ENCODE data around the gene APCDD1. TPM values are rescaled to one million over a fixed set of nuclear protein-coding genes. Genes with fewer than 3 reads are reported as not detected.

Gene APCDD1
- 2.4 and 11.8 TPM in 2 replicates for total RNA-seq (2014; rRNA removed; shearing (Covaris generic); ENCODE audit: low replicate concordance)

- Histone ChIP-seq H3K4me3 (peak within 1 kb of the TSS; percentile 64), H3K9me3 (no peaks in the 10 kb centered on the region), H3K36me3 (no peaks in the 10 kb centered on the region), H3K27me3 (no peaks in the 10 kb centered on the region)
- DNase-seq, result peak; percentile 45
Measured at GRCh38 chr18:10453806-10454680, at the start of gene APCDD1. Gene APCDD1, plus strand, starts transcription at chr18:10454635. Its CDS starts 347 bp downstream, at chr18:10454982.

GRCh38 chr18:10405014-10405493, 49.4 kb upstream of the APCDD1 start:
- Histone ChIP-seq H3K36me3 (no peaks in the 10 kb centered on the region), H3K27me3 (no peaks in the 10 kb centered on the region), H3K4me3 (no peak overlapping the region), H3K9me3 (no peaks in the 10 kb centered on the region)
- DNase-seq, result no peak

GRCh38 chr18:10405816-10406663, 48.4 kb upstream of the APCDD1 start:
- no peaks in the 10 kb centered on the region for H3K27me3 ChIP-seq
- H3K36me3 ChIP-seq, result no peaks in the 10 kb centered on the region
- no peak for DNase-seq
- H3K4me3 ChIP-seq, result no peak overlapping the region
- no peaks in the 10 kb centered on the region for H3K9me3 ChIP-seq

- H3K9me3 ChIP-seq, result no peaks in the 10 kb centered on the region
- H3K36me3 ChIP-seq, result no peaks in the 10 kb centered on the region
- no peak for DNase-seq
- no peak overlapping the region for H3K4me3 ChIP-seq
- no peaks in the 10 kb centered on the region for H3K27me3 ChIP-seq
Measured at GRCh38 chr18:10408131-10408530, 46.3 kb upstream of the APCDD1 start.

GRCh38 chr18:10409041-10409440, 45.4 kb upstream of the APCDD1 start:
- Histone ChIP-seq H3K4me3 (no peak overlapping the region), H3K9me3 (no peaks in the 10 kb centered on the region), H3K27me3 (no peaks in the 10 kb centered on the region), H3K36me3 (no peaks in the 10 kb centered on the region)
- DNase-seq, result no peak

GRCh38 chr18:10410472-10411308, 43.7 kb upstream of the APCDD1 start:
- DNase-seq, result no peak
- Histone ChIP-seq H3K36me3 (no peaks in the 10 kb centered on the region), H3K27me3 (no peaks in the 10 kb centered on the region)

GRCh38 chr18:10412933-10413332, 41.5 kb upstream of the APCDD1 start:
- DNase-seq, result no peak

More at GRCh38 chr18:10410472-10411308, 43.7 kb upstream of the APCDD1 start:
- Histone ChIP-seq H3K4me3 (no peak overlapping the region), H3K9me3 (no peaks in the 10 kb centered on the region)

GRCh38 chr18:10413722-10414121, 40.7 kb upstream of the APCDD1 start:
- Histone ChIP-seq H3K4me3 (no peak overlapping the region), H3K9me3 (no peaks in the 10 kb centered on the region)

More at GRCh38 chr18:10412933-10413332, 41.5 kb upstream of the APCDD1 start:
- no peak overlapping the region for H3K4me3 ChIP-seq
- no peaks in the 10 kb centered on the region for H3K27me3 ChIP-seq
- H3K9me3 ChIP-seq, result no peaks in the 10 kb centered on the region
- H3K36me3 ChIP-seq, result no peaks in the 10 kb centered on the region

GRCh38 chr18:10414293-10414842, 40.1 kb upstream of the APCDD1 start:
- peaks cover 2% of the 10 kb centered on the region; the same call in 1 of the 2 replicates for H3K9me3 ChIP-seq
- no peak for DNase-seq
- H3K36me3 ChIP-seq, result no peaks in the 10 kb centered on the region
- no peaks in the 10 kb centered on the region for H3K27me3 ChIP-seq
- no peak overlapping the region for H3K4me3 ChIP-seq

More at GRCh38 chr18:10413722-10414121, 40.7 kb upstream of the APCDD1 start:
- Histone ChIP-seq H3K27me3 (no peaks in the 10 kb centered on the region), H3K36me3 (no peaks in the 10 kb centered on the region)
- DNase-seq, result no peak

GRCh38 chr18:10416065-10416464, 38.4 kb upstream of the APCDD1 start:
- no peaks in the 10 kb centered on the region for H3K36me3 ChIP-seq
- no peak overlapping the region for H3K4me3 ChIP-seq
- peaks cover 14% of the 10 kb centered on the region for H3K9me3 ChIP-seq
- DNase-seq, result no peak
- H3K27me3 ChIP-seq, result no peaks in the 10 kb centered on the region

GRCh38 chr18:10417191-10417590, 37.2 kb upstream of the APCDD1 start:
- Histone ChIP-seq H3K27me3 (no peaks in the 10 kb centered on the region), H3K4me3 (no peak overlapping the region), H3K36me3 (no peaks in the 10 kb centered on the region), H3K9me3 (peaks cover 14% of the 10 kb centered on the region)
- no peak for DNase-seq

- H3K9me3 ChIP-seq, result peaks cover 14% of the 10 kb centered on the region
- no peak for DNase-seq
Measured at GRCh38 chr18:10417664-10418063, 36.8 kb upstream of the APCDD1 start.

GRCh38 chr18:10418836-10419235, 35.6 kb upstream of the APCDD1 start:
- Histone ChIP-seq H3K36me3 (no peaks in the 10 kb centered on the region), H3K4me3 (no peak overlapping the region), H3K9me3 (peaks cover 14% of the 10 kb centered on the region), H3K27me3 (no peaks in the 10 kb centered on the region)
- DNase-seq, result no peak

More at GRCh38 chr18:10417664-10418063, 36.8 kb upstream of the APCDD1 start:
- no peak overlapping the region for H3K4me3 ChIP-seq
- H3K27me3 ChIP-seq, result no peaks in the 10 kb centered on the region
- no peaks in the 10 kb centered on the region for H3K36me3 ChIP-seq

- peaks cover 14% of the 10 kb centered on the region for H3K9me3 ChIP-seq
- no peaks in the 10 kb centered on the region for H3K36me3 ChIP-seq
- DNase-seq, result no peak
- H3K27me3 ChIP-seq, result no peaks in the 10 kb centered on the region
- no peak overlapping the region for H3K4me3 ChIP-seq
Measured at GRCh38 chr18:10419420-10420103, 34.9 kb upstream of the APCDD1 start.

- peak; percentile 30 for DNase-seq
- Histone ChIP-seq H3K4me3 (no peak overlapping the region), H3K27me3 (no peaks in the 10 kb centered on the region), H3K9me3 (peaks cover 14% of the 10 kb centered on the region), H3K36me3 (no peaks in the 10 kb centered on the region)
Measured at GRCh38 chr18:10420561-10421352, 33.7 kb upstream of the APCDD1 start.
